GM21381 (cell line): ENCODE data around the gene ARCN1.
"Not testable (repeated sequence)": the region's sequence is repeated elsewhere in the genome, so short reads cannot be mapped to it uniquely, and the experiment has no call there.

ENCODE experiments used
- ATAC-seq: cut with Tn5 transposase; IDR thresholded peaks from one replicate; pipeline ENCODE4 v1.9.1; 2021; ENCODE audit warnings: mild to moderate bottlenecking, moderate library complexity; ENCODE audit not compliant: unreplicated experiment

Gene ARCN1

DNA sequence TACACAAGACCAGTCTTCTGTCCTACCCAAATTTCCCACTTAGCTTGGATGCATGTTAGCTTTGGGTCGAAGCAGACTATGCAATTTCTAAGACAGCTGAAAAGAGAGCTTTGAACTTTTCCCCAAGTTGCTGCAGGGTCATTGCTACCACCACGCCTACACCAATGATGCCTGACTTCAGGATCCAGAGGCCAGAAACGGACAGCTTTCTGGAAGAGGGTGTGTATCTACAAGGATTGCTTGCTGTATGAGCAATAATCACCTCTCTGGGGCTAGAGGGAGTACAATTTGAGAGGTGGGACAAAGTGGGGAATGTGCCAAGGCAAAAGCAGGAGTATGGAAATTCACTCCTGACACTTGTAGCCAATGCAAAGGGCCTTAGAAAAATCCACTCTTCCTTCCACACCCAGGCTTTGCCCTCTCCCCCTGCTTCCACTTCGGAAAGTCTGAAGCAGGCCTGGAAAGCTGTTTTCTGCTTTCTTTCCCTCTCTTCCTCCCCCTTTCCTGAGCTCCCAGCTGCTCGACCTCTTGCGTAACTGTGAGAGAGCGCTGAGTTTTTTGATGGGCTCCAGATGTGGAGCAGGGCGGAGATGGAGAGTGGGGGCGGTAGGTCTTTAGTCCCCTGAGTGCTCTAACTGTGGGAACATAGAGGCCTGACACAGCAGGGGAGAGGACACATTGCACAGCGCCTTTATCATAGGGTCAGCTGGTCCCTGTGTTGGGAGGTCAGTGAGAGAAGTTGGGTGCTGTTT, 33.1 kb downstream of the ARCN1 start:
- no peak for ATAC-seq

DNA sequence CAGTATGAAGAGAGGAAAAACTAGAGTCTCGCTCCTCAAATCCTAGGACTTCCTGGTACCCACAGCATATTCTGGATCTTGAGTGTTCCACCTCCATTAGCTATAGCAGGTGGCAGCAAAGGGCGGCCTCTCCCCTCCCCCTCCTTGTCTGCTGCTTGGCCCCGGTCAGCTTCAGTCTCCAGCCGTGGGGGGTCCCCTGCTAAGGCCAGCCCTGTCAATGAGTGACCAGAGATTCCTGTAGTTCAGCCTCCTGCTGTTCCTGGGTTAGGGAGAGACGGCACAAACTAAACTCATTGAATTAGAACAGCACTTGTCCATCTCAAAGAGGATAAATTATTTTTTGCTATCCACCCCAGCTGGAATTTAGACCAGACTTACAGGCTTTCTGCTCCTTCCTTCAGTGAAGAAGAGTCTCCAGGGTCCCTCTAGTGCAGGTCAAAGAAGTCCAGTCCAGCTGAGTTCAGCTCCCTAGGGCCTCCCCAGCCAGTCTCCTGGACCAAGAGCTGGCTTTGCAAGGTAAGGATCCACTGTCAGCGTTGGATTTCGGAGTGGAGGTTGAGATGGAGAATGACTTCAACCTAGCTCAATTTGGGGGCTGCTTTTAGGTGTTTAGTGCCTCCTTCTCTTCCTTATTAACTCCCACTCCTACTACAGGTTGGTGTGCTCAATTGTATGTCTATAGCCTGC, 34.1 kb downstream of the ARCN1 start:
- ATAC-seq = no peak

DNA sequence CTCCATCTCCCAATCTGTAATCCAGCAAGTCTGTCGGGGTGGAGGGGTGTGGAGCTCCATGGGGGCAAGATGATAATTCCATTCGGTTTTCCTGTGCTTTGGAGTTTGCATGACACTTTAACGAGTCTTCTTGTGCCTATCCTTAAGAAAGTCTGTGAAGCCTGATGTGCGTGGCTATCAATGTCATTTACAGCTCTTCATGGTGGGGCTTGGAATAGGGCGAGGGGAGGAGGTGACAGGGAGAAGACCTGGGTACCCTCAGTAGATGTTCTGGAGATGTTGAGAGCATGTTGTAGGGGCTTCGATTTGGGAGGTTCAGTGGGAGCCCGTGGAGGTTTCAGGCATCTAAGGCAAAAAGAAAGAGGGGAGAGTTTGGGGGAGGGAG, 34.6 kb downstream of the ARCN1 start:
- no peak for ATAC-seq

DNA sequence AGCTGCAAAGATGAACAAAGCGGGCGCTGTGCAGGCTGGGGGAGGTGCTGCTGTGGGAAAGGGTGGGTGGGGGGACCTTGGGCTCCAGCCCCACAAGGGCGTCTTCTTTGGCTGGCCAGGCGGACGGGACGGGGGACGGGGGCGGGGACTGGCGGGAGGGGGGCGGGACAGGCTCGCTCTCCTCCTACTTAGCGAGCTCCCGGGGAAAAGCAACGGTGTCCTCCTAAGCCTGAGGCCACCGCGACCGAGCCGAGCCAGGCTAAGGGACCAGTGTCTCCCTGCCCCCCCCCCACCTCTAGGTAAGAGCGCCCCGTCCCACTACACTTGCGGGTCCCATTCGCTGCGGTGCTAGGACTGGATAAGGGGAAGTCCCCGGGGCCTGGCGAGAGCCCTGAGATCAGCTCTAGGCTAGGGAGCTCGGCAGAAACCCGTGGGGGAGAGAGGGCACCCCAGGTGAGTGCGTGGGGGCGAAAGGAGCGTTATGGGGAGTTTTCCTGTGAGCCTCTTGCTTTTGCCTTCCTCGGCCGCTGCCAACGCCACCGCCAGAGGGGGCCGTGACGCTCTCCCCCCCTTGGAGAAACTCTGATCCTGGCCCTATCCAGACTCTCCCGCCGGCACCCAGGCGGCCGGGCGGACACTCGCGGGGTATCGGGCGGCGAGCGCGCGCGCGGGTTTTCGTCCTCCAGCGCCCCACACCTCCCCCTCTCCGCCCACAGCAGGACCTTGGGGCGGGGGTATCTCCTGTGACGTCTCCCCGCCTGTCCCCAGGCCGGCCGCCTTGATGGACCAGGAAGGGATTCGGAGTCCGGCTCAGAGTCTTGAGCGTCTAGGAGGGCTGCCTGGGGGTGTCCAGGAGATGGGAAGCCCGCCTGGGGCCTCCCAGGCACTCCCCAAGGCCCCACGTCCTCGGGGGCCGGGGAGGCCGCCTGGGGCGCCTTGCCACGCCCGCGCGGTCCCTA, 35.5 kb downstream of the ARCN1 start, which contains the start of gene PHLDB1:
PHLDB1 (plus strand) TSS at position 215 of the 959 bp plus-strand sequence. CDS start 6,222 bp downstream, outside the sequence.
- no peak for ATAC-seq

DNA sequence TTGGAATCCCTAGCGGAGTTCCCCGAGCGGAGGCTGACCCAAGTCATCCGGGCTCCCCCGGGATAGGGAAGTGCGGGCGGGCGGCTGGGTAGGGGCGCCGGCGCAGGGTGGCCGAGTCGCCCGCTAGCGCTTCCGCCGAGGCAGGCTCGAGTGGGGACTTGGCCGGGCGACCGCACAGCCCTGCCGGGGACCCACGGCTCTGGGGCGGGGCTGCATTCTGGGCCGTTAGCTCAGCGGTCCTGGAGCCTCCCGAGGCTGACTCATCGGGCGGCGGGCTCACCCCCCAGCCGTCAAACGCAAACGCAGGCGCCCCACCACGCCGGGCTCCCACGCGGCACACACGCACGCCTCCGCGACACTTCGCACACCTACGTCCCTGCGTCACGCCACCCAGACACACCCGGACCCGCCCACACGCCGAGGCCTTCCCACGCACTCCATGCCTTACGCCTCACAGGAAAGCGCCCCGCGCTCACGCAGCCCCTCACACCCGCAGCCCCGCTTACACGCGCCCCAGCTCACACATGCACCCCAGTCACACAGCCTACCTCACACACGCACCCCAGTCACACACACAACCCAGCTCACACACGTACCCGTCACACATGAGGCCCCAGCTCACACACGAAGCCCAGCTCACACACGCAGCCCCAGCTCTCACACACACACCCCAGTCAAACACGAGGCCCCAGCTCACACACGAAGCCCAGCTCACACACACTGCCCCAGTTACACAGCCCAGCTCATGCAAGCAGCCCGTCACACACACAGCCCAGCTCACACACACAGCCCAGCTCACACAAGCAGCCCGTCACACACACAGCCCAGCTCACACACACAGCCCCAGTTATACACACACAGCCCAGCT, 36.4 kb downstream of the ARCN1 start:
- ATAC-seq = no peak

DNA sequence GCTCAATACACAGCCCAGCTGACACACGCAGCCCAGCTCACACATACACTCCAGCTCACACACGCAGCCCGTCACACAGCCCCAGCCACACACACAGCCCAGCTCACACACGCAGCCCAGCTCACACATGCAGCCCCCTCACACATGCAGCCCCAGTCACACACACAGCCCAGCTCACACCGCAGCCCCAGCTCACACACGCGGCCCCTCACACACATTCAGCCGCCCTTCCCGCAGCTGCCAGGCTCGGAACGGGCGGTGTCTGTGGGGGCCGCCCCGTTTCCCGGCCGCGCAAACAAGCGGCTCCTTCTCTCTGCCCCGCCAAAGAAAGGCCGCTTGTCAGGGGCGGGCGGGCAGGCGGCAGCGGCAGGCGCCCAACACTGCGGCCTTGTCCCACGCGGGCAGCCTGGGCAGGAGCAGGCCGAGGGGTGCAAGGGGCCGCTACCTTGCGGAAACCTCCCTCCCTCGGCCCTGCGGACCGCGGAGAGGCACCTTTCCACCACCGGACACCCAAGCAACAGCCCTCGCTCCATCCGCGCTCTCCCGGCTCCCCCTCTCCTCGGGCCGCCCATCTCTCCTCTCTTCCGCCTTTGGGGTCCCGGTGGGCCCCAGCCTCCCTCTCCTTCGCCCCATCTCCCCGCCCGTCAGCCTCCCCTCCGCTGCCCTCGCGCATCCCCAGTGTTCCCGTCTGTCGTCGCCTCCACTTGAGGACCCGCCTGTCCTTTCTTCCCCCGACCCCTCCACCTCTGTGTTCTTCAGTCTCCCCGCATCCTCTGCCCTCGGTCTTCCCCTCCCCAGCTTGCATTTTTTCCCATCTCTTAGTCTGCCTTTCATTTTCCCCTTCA, 37.4 kb downstream of the ARCN1 start:
- no peak for ATAC-seq

DNA sequence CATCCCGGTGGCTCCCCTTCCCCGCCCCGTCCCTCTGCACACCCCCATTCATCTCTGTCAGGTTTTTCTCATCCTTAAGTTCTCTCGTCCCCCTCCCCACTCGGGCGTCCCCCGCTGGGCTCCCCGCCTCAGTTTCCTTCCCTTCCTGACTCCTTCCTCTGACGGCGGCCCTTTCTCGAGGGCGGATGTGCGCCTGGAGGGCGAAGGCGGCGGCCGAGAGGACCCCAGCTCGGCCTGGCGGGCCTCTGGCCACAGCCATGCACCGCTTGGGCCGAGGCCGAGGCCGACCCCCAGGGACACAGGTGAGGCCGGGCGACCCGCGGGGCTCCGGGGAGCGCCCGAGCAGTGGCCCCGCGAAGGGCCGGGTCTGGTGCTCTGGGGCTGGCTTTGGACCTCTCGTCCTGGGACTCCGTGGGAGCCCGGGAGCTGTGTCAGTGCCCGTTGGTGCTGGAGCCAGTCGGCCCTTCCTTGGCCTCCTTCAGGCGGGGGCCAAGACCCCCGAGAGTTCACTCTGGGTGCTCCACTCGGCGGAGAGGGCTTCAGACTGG, 38.1 kb downstream of the ARCN1 start:
- no peak for ATAC-seq

DNA sequence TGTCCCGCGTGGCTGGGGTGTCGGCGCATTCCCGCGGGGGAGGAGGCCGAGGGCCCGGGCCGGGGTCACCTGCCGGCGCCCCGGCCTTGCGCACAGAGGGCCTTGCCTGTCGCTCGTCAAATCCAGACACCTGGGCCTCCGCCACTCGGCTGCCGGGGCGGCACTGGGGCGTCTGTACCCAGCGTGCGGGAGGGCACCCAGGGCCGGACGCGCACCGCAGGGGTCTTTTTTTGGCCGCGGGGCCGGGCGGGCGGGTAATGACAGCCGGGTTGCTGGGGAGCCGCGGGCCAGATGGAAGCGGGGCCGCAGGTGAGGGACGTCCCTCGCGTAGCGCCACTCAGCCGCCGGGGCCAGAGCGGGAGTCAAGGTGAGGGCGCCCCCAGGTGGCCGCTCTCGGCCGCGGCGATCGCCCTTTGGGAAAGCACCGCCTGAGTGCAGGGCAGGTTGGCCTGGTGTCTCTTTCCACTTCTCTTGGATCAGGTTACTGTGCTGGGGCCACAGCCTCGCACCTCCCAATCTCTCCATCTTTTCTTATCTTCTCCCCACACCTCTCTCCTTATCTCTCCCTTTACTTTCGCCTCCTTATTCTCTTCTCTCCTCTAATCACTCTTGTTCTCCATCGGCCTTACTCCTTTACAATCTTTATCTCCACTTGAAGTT, 38.7 kb downstream of the ARCN1 start:
- ATAC-seq = no peak

DNA sequence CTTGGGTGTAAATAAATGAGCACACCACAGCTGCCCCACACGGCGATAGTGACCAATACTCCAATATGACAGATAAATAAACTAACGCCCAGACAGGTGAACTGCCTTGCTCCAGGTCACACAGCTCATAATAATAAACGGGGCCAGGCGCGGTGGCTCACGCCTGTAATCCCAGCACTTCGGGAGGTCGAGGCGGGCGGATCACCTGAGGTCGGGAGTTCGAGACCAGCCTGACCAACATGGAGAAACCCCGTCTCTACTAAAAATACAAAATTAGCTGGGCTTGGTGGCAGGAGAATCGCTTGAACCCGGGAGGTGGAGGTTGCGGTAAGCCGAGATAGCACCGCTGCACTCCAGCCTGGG, 39.2 kb downstream of the ARCN1 start:
- not testable (repeated sequence) for ATAC-seq

DNA sequence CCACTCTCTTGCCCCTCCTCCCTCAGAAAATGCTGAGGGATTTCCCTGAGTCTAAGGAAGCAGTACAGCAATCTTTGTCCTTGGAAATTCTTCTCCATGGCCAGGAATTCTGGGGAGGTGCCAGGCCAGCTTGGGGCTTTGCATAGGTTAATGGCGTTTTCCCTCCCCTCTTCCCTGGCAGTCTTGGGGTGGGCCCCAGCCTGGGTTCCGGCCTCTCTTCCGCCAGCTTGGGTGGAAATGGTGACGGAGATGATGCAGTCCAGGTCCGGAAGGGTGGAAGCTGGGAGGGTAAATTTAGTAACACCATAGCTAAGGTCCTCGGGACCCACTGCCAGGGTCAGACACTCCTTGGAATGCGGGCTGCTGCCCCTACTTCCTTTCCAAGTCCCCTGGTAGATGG, 40.2 kb downstream of the ARCN1 start:
- ATAC-seq = no peak

DNA sequence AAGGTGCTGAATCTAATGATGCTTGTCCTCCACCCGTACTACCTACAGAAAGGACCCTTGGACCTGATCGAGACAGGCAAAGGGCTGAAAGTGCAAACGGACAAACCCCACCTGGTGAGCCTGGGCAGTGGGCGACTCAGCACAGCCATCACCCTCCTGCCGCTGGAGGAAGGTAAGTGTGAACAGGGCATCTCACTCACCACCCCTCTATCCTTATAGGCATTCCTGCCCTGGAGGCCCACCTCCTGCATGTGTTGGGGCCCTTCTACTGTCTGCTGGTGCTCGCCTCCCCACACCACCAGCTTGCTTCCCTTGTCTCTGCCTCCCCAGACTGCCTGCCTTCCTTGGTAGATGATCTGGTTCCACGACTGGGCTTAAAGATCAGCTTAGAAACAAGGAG, 42.3 kb downstream of the ARCN1 start:
- no peak for ATAC-seq

DNA sequence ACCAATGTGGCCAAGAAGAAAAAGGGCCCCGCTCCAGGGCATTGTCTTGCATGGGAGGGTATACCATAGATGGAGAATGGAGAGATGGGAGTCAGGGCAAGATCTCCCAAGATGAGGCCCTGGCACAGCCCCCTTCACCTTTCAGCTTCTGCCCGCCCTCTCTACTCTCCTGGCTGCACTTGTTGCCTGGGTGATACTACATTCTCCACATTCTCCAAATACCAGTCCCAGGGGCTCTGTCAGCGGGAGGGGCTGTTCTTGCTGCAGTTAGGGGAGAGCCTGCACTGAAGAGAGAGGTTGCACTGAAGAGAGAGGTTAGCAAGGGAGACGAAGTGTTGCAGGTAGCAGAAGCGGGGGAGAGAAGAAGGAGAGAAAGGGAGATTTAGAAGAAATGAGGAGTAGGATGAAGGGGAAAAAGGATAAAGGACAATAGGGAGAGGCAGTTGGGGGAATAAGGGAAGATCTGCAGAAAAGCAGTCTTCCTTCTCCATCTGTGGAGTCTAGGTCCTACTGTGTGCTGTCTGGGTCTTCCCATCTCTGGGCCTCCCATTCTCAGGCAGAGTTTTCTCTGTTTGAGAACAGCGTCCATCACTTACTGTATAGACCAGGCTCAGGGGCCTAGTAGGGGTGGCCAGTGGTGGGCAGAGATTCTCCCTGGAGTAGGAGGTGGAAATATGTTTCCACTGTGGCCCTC, 43.2 kb downstream of the ARCN1 start:
- ATAC-seq = no peak

DNA sequence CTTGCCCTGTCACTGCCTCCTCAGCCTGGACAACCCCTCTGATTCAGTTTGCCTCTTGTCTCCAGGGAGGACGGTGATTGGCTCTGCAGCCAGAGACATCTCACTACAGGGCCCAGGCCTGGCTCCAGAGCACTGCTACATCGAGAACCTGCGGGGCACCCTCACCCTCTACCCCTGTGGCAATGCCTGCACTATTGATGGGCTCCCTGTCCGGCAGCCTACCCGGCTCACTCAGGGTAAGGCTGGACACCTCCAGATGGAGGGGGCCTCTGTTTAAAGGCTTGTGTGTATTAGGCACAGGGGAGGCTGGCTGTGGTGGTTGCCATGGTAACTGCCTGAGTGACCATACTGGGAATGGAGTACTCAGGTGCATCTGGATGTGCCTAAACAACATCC, 43.8 kb downstream of the ARCN1 start:
- no peak for ATAC-seq

DNA sequence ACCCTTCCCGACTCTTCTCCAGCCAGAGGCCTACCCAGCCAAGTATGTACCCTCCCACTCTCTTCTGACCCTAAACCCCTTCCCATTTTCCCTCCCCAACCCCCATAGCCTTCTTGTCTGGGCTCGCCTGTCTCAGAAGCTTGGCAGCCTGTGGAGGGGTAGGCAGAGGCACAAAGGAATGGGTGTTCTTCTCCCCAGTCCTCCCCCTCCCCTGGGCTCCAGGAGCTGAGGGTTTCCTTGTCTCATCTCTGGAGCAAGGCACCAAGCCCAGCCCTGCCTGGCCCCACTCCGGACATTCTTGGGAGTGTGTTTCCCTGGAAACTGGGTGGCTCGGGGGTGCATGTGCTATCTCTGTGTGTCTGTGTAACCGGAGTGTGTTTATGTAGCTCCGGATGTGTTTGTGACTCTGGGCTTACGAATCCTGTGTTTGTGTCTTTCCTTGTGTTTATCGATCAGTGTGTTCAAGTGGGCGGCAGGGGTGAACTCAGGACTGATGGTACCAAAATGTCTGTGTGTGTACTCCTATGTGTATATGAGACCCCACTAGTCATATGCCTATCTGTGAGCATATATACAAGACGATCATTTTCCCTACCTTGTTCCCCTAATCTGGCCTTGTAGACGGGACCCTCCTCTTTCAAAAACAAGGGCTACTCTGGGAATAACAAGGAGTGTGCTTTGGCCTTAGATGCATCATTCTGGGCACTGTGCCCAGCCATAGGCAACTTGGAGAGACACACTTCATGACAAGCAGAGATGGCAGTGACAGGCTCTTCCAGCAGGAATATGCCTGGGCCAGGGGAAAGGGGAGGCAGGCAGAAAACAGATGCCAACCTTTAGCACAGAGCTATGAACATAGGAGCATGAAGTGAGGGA, 46.1 kb downstream of the ARCN1 start:
- ATAC-seq = no peak

DNA sequence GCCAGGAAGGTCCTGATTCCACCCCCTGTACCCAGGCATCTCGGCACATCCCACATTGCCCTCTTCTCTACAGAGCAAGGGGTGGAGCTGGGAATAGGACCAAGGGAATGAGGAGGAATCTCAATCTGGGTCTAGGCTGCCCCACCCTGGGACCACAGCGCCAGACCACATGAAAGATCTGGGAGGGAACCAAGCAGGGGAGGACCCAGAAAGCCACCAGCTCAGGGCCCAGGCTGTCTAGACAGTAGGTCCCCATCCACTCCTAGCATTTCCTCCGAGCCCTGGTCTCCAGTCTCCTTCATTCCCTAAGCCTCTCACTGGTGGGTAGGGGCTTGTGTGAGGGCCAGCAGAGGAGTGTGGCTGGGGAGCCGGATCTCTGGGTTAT, 46.8 kb downstream of the ARCN1 start:
- ATAC-seq = no peak

DNA sequence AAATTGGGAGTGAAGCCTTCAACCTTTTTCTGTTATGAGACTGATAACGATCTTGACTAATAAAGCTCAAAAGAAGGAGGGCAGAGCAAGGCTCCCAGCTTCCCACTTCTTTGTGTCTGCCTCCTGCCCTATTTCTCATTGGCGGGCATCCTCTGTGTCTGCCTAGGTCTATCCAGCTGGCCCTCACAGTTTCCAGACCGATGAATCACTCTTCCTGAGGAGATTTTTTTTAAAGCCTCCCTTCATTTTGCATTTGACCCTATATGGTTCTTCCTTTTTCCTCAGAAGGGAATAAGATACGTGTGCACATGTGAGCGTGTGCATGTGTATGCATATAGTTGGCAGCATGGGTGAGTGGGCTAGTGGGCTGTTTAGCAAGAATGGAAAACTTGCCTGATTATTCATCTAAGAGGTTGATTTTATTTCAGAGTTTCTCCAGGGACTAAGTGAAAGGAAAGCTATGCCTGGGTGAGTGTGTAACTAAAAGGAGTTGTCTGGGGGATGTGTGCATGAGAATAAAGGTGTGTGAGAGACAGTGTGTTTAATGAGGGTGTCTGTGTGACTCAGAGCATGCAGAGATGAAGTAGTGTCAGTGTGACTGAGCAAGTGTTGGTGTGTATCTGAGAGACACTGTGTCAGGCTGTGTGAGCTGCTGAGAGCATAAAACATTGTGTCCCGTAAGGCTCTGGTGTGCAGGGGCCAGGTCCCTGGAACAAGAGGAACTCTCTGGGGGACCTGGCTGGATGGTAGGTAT, 47.4 kb downstream of the ARCN1 start:
- no peak for ATAC-seq
